Adrenal gland (tissue), 5 donors: ENCODE data around the gene SPPL2C.

Experiments used
- POLR2A ChIP-seq, 2 donors: fragments of 450-650 bp; IDR thresholded peaks; one replicate each; pipeline ENCODE4 v1.6.1; 2017; ENCODE audit warnings: antibody characterized with exemption in 2 of 2, mild to moderate bottlenecking in 2 of 2, moderate library complexity in 1 of 2
- TF ChIP-seq, protein P1 (sequence below), 6 experiments: fragments of 450-650 bp in 4 of 6; fragments of 200-600 bp in 2 of 6; sonication (generic) in 1 of 6; IDR thresholded peaks; 1 replicate in 5 of 6; 2 replicates in 1 of 6; pipeline versions ENCODE4 v1.5.1 to v1.8.0; 2016 to 2021; ENCODE audit warnings: antibody characterized with exemption in 6 of 6, mild to moderate bottlenecking in 2 of 6, moderate library complexity in 1 of 6
- donor health status: DM: no; HTN: no; CAD: no.

GRCh38 chr17:45844695-45845375, at the start of gene SPPL2C:
- TF ChIP-seq, protein P1, sequence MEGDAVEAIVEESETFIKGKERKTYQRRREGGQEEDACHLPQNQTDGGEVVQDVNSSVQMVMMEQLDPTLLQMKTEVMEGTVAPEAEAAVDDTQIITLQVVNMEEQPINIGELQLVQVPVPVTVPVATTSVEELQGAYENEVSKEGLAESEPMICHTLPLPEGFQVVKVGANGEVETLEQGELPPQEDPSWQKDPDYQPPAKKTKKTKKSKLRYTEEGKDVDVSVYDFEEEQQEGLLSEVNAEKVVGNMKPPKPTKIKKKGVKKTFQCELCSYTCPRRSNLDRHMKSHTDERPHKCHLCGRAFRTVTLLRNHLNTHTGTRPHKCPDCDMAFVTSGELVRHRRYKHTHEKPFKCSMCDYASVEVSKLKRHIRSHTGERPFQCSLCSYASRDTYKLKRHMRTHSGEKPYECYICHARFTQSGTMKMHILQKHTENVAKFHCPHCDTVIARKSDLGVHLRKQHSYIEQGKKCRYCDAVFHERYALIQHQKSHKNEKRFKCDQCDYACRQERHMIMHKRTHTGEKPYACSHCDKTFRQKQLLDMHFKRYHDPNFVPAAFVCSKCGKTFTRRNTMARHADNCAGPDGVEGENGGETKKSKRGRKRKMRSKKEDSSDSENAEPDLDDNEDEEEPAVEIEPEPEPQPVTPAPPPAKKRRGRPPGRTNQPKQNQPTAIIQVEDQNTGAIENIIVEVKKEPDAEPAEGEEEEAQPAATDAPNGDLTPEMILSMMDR (IDR thresholded peaks at IDR 0.05), result no peak
- no peak for TF ChIP-seq POLR2A (IDR thresholded peaks at IDR 0.05)
